Mammary epithelial cell (primary cell): ENCODE measurements around the gene ANXA2.

Experiments
- CTCF ChIP-seq, 2 donors: IDR thresholded peaks in 1 of 2; conservative IDR thresholded peaks in 1 of 2; 2 replicates each; pipeline ENCODE4 v1.5.1; 2011 to 2012; ENCODE audit warnings: inconsistent platforms in 2 of 2, low read length in 2 of 2, mild to moderate bottlenecking in 2 of 2, control low read depth in 1 of 2, low read depth in 1 of 2; ENCODE audit not compliant: insufficient read depth in 1 of 2; ENCODE audit errors: extremely low read depth in 1 of 2
- EZH2 ChIP-seq: IDR thresholded peaks from 2 replicates; pipeline ENCODE4 v1.6.1; 2012; ENCODE audit warnings: low read length, inconsistent platforms, borderline replicate concordance

DNA sequence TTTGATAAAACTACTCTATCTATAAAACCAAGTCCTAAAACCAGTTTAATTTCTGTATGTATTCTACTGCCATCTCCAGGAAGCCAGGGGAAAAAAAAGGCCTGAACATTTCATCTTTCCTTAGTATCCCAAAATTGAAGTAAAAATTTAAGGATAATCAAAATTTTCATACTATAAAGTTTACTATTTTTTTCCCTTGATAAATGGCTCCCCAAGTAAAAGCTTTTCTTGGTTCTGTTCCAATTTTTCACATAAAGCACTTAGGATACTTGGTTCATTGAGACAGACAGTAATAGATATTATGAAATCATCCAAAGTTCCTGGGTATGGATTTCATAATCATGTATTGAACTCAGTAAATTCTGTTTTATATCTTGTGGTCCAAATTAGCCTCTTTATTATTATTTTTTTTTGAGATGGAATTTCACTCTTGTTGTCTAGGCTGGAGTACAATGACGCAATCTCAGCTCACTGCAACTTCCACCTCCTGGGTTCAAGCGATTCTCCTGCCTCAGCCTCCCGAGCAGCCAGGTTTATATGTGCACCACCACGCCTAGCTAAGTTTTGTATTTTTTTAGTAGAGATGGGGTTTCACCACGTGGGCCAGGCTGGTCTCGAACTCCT is 46.6 kb upstream of the ANXA2 start:
- peak; percentile 60 to 63 for TF ChIP-seq CTCF (conservative IDR thresholded peaks at IDR 0.05 in 1 of 2, IDR thresholded peaks at IDR 0.05 in 1 of 2; ENCODE audit: extremely low read depth in 1 of 2, insufficient read depth in 1 of 2, low read depth in 1 of 2, low read length in 2 of 2)
- no peak for TF ChIP-seq EZH2
